GM21825 (cell line): ENCODE measurements around the gene DSN1.

Experiments used
- ATAC-seq: cut with Tn5 transposase; IDR thresholded peaks from one replicate; pipeline ENCODE4 v1.9.1; 2021; ENCODE audit warnings: mild to moderate bottlenecking, moderate library complexity; ENCODE audit not compliant: unreplicated experiment

The DSN1 gene

GRCh38 chr20:36758276-36758675 lies 15.3 kb downstream of the DSN1 start:
- no peak for ATAC-seq

- ATAC-seq: no peak
These were observed 17.1 kb downstream of the DSN1 start for GRCh38 chr20:36756496-36756895.

- ATAC-seq: no peak
These were observed 18.8 kb downstream of the DSN1 start for GRCh38 chr20:36754656-36755222.

- ATAC-seq: no peak
These were observed 21.0 kb downstream of the DSN1 start for GRCh38 chr20:36752582-36752981.

- peak; percentile 83 for ATAC-seq
These were observed 27.5 kb downstream of the DSN1 start, which contains the start of gene NDRG3 for GRCh38 chr20:36745927-36746659. Gene NDRG3 (minus strand): TSS chr20:36746090. CDS start chr20:36721735, 24,355 bp downstream.

GRCh38 chr20:36745234-36745926 lies 28.2 kb downstream of the DSN1 start:
- peak; percentile 37 for ATAC-seq

GRCh38 chr20:36744764-36745191 lies 28.8 kb downstream of the DSN1 start:
- no peak for ATAC-seq

- no peak for ATAC-seq
These were observed 29.3 kb downstream of the DSN1 start for GRCh38 chr20:36744243-36744642.

- no peak for ATAC-seq
These were observed 31.0 kb downstream of the DSN1 start for GRCh38 chr20:36742558-36742957.

- ATAC-seq: no peak
These were observed 32.5 kb downstream of the DSN1 start for GRCh38 chr20:36741072-36741471.

GRCh38 chr20:36737183-36737499 lies 36.4 kb downstream of the DSN1 start:
- ATAC-seq: no peak

- no peak for ATAC-seq
These were observed 36.9 kb downstream of the DSN1 start for GRCh38 chr20:36736451-36737182.

GRCh38 chr20:36732456-36732855 lies 41.1 kb downstream of the DSN1 start:
- no peak for ATAC-seq

- no peak for ATAC-seq
These were observed 44.6 kb downstream of the DSN1 start for GRCh38 chr20:36728986-36729385.

- no peak for ATAC-seq
These were observed 47.4 kb downstream of the DSN1 start for GRCh38 chr20:36726168-36726567.

- ATAC-seq: no peak
These were observed 53.1 kb downstream of the DSN1 start for GRCh38 chr20:36720510-36720909.

- no peak for ATAC-seq
These were observed 55.9 kb downstream of the DSN1 start for GRCh38 chr20:36717657-36718056.

GRCh38 chr20:36717021-36717420 lies 56.5 kb downstream of the DSN1 start:
- no peak for ATAC-seq

GRCh38 chr20:36712775-36713174 lies 60.8 kb downstream of the DSN1 start:
- ATAC-seq: no peak

- ATAC-seq: no peak
These were observed 64.4 kb downstream of the DSN1 start for GRCh38 chr20:36709126-36709525.

GRCh38 chr20:36703530-36703929 lies 70.0 kb downstream of the DSN1 start:
- no peak for ATAC-seq
